ENCODE results near the gene STK11IP.

DNA sequence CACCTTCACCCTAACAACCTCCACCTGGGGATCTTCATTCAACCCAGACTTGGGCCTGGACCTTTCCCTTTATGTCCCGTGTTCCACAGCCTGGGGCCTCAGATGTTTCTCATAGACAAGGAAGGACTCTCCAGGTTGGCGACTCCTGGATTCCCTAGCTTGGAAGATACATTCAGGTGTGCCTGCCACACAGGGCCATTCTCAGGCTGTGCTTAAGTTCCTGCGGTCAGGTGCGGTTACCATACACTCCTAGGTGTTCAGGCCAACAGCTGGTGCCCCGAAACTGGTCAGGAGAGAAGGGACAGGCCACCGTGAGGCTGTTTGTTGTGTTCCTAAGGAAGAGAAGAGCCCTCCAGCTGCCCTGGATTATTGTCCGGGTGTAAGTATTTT is 45.4 kb downstream of the STK11IP start:
- TF ChIP-seq, protein P1, sequence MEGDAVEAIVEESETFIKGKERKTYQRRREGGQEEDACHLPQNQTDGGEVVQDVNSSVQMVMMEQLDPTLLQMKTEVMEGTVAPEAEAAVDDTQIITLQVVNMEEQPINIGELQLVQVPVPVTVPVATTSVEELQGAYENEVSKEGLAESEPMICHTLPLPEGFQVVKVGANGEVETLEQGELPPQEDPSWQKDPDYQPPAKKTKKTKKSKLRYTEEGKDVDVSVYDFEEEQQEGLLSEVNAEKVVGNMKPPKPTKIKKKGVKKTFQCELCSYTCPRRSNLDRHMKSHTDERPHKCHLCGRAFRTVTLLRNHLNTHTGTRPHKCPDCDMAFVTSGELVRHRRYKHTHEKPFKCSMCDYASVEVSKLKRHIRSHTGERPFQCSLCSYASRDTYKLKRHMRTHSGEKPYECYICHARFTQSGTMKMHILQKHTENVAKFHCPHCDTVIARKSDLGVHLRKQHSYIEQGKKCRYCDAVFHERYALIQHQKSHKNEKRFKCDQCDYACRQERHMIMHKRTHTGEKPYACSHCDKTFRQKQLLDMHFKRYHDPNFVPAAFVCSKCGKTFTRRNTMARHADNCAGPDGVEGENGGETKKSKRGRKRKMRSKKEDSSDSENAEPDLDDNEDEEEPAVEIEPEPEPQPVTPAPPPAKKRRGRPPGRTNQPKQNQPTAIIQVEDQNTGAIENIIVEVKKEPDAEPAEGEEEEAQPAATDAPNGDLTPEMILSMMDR (IDR thresholded peaks at IDR 0.05): no peak
- no peak for TF ChIP-seq POLR2AphosphoS5 (IDR thresholded peaks at IDR 0.05)
- no peak for TF ChIP-seq POLR2A (IDR thresholded peaks at IDR 0.05)
